Astrocyte of the hippocampus (primary cell): ENCODE measurements around the gene LIPC.

ENCODE experiments used
- DNase-seq: peaks from one replicate; pipeline ENCODE4 v3.0.0; 2011; ENCODE audit warnings: low read depth, low spot score

Gene LIPC

DNA sequence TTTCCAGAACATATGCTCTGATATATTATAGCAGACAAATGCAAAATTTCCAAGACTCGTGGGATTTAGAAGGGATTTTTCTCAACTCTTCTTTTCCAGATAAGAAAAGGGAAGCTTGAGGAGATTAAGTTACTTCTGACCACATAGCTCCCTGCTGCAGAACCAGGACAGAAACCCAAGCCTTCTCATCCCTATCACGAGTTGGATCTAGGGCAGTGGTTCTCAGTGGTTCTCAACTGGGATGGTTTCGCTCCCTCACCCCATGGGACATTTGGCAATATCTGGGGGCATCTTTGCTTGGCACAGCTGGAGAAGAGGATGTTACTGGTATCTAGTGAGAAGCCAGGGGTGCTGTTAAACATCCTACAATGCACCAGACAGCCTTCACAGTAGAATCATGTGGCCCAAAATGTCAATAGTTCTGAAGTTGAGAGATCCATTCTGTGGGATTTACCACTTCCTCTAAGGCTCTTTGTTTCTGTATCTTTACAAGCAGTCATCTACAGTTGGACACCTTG lies 64.2 kb downstream of the LIPC start:
- DNase-seq, result no peak

DNA sequence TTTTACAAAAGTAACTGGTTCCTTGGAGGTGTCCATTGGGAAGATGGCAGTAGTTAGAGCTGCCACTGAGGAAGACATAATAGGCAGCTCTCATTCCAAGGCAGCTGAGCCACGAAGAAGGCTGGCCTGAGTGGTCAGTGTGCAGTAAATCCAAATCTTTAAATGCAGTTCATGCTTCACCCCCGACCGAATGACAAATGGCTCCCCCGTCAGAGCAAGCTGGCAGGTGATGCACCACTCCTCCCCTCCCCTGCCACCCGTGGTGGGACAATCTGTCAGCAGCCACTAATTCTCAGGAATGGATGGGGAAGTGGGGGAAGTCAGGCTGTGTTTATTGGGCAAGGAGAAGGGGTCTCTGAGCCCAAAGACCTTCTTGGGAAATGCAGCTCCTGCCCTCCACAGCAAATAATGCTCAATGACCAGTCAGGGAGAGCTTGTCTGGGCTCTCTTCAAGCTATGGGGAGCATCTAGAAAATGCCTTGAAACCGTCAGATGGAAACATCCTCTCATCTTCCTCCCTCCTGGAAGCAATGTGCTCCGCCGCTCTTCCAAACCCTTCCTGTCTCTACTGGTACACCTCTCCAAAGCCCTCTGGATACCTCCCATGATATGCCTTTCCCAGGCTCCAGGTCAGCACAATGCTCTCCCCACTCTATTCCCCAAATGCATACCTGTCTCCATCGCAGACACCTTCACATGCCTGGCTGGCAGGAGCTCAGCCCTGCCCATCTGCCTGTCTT lies 65.4 kb downstream of the LIPC start:
- no peak for DNase-seq

DNA sequence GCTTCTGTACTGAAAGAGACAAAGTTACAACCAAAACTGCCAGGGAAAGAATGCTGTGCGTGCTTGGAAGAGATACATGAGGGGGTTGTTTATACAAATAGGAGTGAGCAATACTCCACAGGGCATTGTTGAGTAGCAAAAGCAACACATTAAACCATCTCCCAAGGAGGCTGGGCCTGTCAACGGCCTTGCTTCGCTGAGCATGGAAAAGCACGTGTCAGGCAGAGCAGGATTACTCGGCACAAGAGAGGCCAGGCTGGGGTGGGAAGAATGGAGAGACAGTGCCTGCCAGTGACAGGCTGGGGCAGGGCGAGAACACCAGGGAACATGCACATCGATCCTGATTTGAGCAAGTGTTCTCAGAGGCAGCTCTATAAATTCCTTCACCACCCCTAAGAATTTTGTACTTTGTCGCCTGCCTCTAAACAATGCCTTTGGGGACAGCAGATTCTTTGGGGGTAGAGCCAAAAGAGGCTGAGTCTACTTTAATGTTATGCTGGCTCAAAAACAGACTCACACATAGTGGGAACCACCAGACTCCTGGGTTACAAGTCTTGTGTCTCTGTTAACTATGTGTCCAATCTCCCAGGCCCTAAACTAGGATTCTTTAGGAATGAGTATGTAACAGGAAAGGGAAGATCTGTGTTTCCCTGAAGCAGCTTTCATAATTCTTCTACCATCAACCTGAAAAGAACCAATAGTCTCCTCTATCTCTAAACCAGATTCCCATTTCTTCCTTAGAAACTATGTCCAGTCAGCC lies 67.2 kb downstream of the LIPC start:
- DNase-seq, result peak; percentile 65

DNA sequence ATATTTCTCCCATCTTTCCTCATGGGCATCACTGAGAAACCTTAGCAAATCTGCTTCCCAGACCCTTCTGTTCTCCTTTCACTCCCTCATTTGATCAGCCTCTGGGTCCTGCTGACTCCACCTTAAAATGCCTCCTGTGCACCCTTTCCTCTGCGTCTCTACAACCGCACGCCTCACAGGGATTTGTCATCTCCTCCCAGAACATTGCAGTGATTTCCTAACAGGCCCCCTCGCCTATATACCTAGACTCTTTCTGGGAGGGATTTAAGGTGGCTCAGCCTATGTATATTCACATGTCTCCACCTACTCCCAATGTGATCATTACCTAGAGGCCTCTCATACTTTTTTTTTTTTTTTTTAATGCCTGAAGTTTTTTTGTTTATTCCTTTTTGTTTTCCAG lies 69.2 kb downstream of the LIPC start:
- no peak for DNase-seq

DNA sequence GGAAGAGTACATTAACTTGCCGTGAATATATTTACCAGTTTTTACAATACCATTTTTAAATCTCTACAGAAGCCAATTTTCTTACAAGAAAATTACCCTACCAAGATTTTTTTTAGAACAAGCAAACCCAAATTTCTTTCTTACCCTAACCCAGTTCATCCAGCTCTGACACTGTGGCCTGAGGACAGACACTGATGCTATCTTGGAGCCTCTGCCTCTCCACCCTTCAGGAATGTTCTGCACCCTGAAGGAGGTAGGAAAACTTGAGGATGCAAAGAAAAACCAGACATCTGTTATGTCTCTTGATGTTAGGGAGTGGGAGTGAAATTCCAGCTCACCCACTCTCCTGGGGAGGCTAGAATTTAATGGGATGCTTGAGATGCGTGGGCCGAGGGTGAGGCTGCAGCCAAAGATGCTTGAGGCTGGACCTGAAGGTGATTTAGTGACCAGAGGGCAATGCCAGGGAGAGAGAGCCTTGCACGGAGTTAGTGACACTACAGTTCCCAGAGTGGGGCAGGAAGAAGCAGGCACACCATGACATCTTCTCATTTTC lies 69.9 kb downstream of the LIPC start:
- DNase-seq, result no peak

DNA sequence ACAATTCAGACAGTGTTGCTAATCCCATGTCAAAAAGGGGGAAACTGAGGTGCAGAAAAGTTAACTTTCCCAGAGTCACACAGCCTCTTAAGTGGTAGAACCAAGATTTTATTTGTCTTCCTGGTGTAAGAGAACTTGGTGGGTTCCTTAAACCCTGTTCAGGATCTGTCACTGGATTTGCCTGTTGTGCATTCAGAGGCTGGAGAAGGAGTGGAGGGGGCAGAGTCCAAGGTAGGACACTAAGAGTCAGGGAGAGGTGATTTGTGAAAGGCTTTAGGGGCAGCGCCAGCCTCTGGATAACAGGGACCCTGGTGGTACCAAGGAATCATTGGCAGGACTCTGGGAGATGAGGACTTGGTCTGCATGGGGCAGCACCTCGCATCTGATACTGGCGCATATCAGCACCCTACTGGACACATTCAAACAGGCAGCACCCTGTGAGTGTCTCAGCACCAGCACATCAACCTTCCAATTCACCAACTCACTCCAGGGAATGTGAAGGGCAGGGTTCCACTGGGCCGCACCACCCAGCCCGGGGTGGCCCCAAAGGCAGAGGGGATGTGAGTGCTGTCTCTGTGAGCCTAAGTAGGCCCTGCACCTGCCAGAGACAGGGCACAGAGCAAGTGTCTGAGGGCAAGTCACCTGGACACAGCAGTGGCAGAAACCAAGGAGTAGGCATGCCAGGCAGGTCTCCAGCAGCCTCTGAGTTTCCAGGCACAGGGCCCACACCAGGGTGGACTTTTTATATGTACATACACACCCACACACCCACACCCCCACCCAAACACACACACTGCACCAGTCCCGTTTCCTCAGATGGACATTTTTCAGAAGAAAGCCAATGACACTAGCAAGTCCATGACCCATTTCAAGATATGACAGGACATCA lies 71.6 kb downstream of the LIPC start:
- DNase-seq, result no peak

DNA sequence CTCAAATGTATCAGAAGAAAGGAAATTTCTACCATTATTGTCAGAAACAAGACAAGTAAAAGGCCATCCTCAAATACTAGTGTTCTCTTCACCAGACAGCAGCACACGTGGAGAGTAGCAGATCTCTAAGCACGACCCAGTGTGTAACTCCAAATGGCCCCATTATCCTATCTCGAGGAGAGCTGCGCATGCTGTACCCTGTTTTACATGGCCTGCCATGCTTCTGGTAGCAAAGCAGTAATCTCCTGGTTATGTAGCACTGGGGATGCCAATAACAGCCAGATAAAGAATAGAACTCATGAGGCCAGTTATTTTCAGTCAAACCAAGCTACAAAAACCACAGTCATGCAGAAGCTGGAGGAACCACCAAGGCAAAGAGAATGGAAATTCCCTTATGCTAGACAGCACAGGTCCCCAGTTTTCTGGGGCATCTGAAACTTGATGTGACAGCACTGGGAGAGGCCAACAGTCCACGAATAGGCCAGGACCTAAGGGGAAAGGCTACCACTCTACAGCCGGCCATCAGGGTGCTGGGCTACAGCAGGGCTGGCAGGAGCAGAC lies 73.0 kb downstream of the LIPC start:
- DNase-seq, result peak; percentile 51

DNA sequence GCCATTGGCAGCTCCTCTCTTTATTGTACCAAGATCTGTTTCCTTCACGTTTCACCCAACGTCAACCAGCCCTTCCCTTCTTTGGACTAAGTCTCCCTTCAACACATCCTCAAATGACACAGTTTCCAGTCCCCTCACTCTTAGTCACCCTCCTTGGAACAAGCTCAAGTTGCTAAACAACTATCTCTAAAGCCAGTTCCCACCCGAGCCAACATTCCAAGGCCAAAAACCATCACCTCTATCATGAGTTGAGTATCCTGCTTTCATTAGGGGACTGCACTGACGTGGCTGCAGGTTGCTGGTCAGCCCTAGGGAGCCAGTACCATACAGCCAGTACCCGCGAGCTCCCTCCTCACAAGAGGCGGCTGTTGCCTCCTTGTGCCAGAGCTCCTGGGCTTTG lies 73.8 kb downstream of the LIPC start:
- DNase-seq, result no peak

DNA sequence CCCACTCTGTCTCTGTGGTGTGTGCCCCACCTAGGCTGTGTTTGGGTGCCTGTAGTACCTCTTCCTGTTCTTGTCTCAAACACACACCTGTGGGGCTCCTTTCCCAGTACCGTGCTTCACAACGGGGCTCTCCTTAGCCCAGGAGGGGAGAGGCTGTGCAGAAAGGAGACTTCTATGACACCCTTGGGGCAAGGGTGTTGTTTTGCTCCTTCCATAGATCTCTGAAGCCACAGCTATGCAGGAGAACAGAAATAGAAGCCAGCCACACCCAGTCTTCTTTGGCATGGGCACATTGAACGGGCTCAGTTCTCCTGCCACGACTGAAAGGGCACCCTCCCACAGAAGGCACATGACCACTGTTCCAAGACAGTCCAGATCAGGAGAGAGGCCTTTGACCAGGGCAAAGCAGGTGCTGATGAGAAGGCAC lies 74.3 kb downstream of the LIPC start:
- DNase-seq, result no peak

DNA sequence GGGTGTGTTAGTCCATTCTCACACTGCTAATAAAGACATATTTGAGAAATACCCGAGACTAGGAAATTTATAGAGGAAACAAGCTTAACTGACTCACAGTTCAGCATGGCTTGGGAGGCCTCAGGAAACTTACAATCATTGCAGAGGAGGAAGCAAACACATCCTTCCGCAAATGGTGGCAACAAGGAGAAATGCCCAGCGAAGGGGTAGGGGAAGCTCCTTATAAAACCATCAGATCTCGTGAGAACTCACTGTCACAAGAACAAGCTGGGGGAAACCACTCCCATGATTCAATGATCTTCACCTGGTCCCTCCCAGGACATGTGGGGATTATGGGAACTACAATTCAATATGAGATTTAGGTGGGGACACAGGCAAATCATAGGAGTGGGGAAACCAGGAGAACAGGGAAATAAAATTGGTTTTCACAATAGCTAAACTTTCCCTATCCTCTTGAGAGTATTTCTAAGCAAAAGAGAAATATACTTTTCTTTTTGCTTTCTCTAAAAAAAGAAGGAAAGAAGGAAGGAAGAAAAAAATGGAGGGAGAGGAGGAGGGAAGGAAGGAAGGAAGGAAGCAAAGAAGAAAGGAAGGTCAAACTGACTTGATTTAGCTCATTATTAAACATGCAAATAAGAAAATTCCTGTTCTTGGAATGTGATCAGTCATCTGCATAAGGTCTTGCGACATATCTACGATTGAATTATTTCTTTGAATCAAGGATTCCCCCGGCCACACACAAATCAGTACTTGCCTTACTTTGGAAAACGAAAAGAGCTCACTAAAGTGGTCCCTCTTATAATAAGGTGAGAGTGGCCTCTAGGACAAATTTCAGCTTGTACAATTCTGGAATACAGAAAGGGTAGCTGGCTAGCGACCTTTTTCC lies 75.2 kb downstream of the LIPC start:
- no peak for DNase-seq

DNA sequence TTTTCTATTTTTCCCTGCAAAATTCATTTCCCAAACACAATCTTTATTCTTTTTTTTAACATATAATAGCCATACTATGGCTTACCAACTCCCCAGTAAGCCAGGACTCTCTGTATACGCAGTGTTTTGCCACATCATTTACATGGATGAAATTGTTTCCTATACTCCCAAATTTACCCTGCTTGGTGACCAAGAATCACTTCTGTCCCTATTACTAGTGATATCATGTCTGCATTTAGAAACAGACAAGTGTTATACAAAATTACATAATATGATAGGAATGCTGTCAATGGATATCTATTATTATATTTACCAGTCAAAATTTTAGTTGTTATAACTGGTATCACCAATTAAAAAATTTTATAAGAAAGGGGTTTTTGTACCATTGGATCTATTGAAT lies 77.8 kb downstream of the LIPC start:
- no peak for DNase-seq

DNA sequence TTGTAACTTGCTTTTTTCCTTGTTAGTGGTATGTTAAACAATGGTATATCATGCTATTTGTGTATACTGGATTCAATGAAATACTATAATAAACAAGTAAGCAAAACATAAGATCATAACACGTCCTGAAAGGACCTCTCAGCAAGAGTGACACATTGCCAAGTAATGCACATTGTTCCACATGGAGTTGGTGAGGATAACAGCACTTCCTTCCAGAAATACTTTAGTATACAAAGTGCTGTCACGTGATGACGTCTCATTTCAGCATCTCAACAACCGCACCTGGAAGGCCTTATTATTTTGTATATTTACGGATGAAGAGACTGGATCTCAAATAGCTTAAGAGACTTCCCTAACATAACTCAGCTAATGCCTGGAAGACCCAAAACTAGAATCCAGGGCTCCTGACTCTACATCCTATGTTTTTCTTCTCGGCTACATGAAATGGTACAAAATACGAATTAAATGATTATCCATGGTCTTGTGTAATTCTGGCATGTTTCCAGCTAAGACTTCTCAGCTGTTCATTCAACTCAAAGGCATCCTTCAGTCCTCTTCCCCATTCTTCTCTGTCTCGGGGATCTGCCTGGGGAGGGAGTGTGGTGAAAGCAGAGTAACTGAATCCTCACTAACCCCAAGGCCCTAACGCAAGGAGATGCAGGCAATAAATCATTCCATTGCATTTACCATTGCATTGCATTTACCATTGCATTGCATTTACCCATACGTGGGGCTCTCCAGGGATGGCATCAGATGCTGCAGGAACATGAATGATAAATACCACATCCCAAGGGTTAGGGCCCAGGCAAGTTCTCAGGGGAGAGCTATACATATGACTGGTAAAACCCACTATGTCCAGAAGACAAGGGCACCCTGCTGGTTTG lies 79.2 kb downstream of the LIPC start:
- DNase-seq, result peak; percentile 26

DNA sequence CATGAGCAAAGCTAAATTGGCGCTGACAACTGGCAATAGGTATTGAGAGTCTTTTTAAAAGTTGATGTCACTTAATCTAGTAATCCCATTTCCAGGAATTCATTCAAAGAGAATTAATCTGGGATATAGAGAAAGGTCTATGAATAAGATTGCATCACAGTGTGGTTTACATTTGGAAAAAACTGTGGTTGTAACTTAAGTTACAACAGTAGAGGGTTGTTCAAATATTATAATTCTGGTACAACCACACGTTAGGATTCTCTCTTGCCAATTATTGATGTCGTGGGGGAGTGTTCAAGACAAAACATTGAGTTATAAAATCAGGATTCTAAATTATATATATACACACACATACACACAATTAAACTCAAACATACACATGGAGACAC lies 79.8 kb downstream of the LIPC start:
- DNase-seq, result no peak

DNA sequence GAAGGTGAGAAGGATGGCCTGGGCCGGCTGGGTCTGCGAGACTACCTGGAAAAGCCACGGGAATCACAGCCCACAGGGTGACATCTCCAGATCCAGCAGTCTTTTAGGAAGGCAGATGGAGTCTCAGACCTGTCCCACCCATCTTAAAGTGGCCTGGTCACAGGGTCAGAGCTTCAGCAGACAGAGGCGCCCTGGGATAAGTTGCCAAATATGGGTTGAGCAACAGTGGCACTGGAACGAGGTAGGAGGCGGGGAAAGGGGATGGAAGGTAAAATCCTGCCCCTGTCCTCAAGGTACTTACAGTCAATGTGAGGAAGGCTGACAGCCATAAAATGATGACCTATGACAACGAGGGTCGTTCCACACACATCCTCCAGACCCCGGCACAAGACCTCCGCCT lies 80.7 kb downstream of the LIPC start:
- DNase-seq, result no peak

DNA sequence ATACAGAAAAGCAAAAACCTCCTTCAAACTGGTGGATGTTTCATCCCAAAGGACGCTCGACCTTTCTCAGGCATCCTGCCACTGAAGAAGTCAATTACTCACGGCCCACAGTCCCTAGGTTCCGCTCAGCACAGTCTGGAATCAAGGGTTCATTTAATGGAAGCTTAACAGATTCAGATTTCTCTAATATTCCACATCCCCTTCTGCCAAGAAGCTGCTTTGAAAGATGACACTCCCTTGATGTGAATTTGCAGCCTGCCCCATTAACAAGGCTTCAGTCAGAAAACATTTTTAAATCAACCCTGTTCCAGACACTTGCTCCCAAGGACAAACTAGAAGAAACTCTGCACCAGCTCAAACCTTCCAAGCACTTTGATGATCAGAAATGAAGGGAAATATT lies 81.2 kb downstream of the LIPC start:
- no peak for DNase-seq

DNA sequence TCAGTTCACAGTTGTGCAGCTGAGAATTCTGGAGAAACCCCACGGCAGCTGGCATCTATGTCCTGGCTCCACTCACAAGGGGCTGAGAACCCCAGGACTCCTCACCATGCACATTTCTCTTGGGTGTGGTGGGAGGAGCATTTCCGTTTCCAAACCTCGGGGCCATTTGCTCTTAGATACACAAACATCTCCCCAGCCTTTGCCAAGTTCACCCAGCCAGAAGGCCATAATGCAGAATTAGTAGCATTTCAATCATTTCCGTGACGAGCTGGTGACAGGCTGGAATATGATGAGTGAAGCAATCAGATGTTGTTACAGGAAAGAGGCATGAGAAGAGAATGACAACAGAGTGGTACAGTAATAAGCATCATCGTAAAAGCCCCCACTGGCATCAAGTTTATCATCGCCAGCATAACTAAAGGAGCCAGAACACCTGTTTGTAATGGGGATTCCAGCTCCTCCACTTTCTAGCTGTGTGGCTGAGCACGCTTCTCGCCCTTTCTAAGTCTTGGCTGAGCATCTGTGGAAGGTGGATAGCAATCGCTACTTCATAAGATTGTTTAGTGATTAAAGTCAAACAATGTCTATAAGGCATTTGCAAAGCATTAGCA lies 82.0 kb downstream of the LIPC start:
- no peak for DNase-seq

DNA sequence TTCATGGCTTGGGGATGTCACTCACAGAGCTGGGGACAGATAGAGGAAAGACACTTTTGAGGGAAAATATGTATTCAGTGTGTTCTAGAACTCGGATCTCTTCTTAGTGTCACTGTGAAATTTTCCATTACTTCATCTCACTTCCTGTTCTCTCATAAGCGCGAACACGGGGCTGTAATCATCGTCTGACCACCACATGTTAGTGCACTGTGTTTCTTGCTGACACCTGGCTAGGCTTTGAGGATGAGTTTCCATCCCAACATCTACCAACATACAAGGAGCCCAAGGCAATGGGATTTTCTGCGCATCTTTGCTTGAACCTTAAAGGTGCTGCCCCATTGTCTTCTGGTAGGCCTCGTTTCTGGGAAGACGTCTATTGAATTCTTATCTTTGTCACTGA lies 84.0 kb downstream of the LIPC start:
- DNase-seq, result no peak

DNA sequence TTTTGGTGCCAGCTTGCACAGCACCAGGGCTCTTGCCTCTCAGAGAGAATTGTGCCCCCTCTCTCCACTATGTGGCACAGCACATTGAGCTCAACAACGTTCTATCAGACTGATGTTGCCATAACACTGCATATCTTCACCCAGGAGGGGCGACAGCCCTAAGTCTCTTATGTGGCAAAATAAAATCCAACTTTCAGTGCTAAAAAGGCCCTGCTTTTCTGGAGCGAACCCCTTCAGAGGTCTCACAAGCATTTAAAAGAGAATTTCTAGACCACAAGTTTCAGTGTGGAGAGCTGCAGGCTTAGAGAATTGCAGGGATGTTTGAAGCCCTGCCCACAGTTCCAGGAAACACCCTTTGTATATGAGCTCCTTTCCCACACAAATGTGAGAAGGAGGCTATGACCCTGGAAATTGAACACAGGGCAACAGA lies 85.5 kb downstream of the LIPC start:
- peak; percentile 23 for DNase-seq
